Measurements from ENCODE around the gene KIF6. TPM values are rescaled to one million over a fixed set of nuclear protein-coding genes. Genes with fewer than 3 reads are reported as not detected.

KIF6 gene
- total RNA-seq, 1 donor from 2014 or later = 1.0 TPM

DNA sequence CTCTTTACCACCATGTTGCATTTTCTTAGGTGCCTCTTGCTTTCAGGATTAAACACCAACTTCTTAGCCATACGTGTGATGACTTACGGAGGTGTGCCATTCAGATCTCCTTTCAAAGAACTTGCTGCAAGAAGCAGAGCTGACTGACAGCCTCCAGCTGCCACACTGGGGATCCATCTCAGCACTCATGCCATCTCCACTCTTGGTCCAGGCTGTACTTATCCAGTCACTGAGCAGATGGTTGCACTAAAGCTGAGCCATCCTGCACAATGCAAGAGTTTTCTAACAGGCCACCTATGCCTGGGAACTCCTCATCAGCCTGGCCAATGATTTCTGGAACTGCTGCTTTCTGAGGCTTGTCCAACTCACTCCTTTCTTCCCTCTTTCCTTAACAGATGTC is 31.4 kb upstream of the KIF6 start:
- no peak overlapping the region for H3K9ac ChIP-seq (ENCODE audit: low read depth in 1 of 3, low read length in 3 of 3)

DNA sequence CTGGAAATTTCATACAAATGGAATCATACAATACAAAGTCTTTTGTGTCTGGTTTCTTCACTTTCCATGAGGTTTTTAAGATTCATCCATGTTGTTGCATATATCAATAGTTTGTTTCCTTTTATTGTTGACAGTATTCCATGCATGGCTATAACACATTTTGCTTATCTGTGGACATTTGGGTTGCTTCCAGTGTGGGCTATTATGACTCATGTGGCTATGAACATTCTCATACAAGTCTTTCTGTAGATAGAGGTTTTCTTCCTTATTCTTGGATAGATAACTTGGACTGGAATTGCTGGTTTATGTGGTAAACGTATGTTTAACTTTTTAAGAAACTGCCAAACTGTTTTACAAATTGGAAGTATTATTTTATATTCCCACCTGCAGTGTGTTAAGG is 30.0 kb upstream of the KIF6 start:
- H3K9ac ChIP-seq (ENCODE audit: low read depth in 1 of 3, low read length in 3 of 3) = no peak overlapping the region
- no peaks in the 10 kb centered on the region for H3K27me3 ChIP-seq (ENCODE audit: control insufficient read depth in 3 of 3, insufficient read depth in 3 of 3, low read length in 3 of 3)
- H3K36me3 ChIP-seq (ENCODE audit: control insufficient read depth in 3 of 3, insufficient read depth in 3 of 3, low read length in 3 of 3) = no peaks in the 10 kb centered on the region
- no peaks in the 10 kb centered on the region for H3K9me3 ChIP-seq (ENCODE audit: control insufficient read depth in 3 of 3, low read length in 3 of 3)
- H3K27ac ChIP-seq (ENCODE audit: low read depth, low read length) = no peak overlapping the region
- peaks cover 4 to 26% (median 16%) of the 10 kb centered on the region in 3 donors for H3K4me1 ChIP-seq (ENCODE audit: control insufficient read depth in 3 of 3, insufficient read depth in 3 of 3, low read length in 3 of 3)
- no peak overlapping the region for H3K4me3 ChIP-seq (ENCODE audit: low read length in 3 of 3)

More for the DNA sequence above, 31.4 kb upstream of the KIF6 start:
- Histone ChIP-seq H3K4me1 (ENCODE audit: control insufficient read depth in 3 of 3, insufficient read depth in 3 of 3, low read length in 3 of 3) (peaks cover 4 to 26% (median 20%) of the 10 kb centered on the region in 3 donors), H3K36me3 (ENCODE audit: control insufficient read depth in 3 of 3, insufficient read depth in 3 of 3, low read length in 3 of 3) (no peaks in the 10 kb centered on the region), H3K27ac (ENCODE audit: low read depth, low read length) (no peak overlapping the region), H3K9me3 (ENCODE audit: control insufficient read depth in 3 of 3, low read length in 3 of 3) (no peaks in the 10 kb centered on the region), H3K27me3 (ENCODE audit: control insufficient read depth in 3 of 3, insufficient read depth in 3 of 3, low read length in 3 of 3) (no peaks in the 10 kb centered on the region), H3K4me3 (ENCODE audit: low read length in 3 of 3) (no peak overlapping the region)

DNA sequence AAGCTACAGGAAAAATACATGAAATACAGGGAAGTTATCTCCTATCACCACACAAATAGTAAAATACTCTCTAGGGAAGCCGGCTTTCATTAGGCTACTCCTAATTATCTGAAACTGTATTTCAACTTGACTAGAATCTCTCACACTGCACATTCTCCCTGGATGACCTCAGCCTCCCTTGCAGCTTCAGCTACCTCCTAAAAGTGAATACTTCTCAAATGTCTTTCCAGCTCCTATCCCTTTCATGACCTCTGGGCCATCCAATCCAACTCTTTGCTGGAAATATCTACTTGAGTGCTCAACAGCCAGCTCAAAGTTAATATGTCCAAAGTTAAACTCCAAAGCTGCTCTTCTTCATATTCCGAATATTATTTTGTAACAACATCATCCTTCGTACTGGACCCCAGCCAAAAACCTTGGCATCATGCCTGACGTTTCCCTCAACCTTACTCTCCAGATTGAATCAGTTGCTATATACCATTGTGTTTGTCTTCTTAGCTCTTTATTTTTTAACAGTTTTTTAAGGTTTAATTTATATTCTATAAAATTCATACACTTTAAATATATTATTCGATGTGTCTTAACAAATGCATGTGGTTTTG is 29.4 kb upstream of the KIF6 start:
- Histone ChIP-seq H3K9me3 (ENCODE audit: control insufficient read depth in 3 of 3, low read length in 3 of 3) (no peaks in the 10 kb centered on the region), H3K27ac (ENCODE audit: low read depth, low read length) (no peak overlapping the region), H3K4me3 (ENCODE audit: low read length in 3 of 3) (no peak overlapping the region)

DNA sequence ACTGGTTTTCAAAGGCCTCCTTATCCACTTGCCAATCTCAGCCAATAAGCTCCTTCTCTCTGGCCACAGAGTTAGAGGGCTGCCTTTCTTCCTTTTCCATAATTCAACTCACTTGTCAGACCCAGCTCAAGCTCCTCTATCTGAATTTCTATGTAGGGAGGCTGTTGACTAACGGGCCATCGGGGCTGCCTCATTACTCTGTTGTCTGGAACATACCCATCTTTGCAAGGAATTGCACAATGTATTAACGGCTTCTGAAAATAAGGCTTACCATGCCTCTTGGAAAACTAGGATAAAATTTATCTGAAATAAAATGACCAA is 28.5 kb upstream of the KIF6 start:
- Histone ChIP-seq H3K27me3 (ENCODE audit: control insufficient read depth in 3 of 3, insufficient read depth in 3 of 3, low read length in 3 of 3) (no peaks in the 10 kb centered on the region), H3K9ac (ENCODE audit: low read depth in 1 of 3, low read length in 3 of 3) (no peak overlapping the region), H3K4me1 (ENCODE audit: control insufficient read depth in 3 of 3, insufficient read depth in 3 of 3, low read length in 3 of 3) (peaks cover 4 to 18% (median 15%) of the 10 kb centered on the region in 3 donors), H3K9me3 (ENCODE audit: control insufficient read depth in 3 of 3, low read length in 3 of 3) (no peaks in the 10 kb centered on the region), H3K27ac (ENCODE audit: low read depth, low read length) (no peak overlapping the region), H3K36me3 (ENCODE audit: control insufficient read depth in 3 of 3, insufficient read depth in 3 of 3, low read length in 3 of 3) (no peaks in the 10 kb centered on the region), H3K4me3 (ENCODE audit: low read length in 3 of 3) (no peak overlapping the region)

More for the DNA sequence above, 29.4 kb upstream of the KIF6 start:
- Histone ChIP-seq H3K27me3 (ENCODE audit: control insufficient read depth in 3 of 3, insufficient read depth in 3 of 3, low read length in 3 of 3) (no peaks in the 10 kb centered on the region), H3K9ac (ENCODE audit: low read depth in 1 of 3, low read length in 3 of 3) (no peak overlapping the region), H3K36me3 (ENCODE audit: control insufficient read depth in 3 of 3, insufficient read depth in 3 of 3, low read length in 3 of 3) (no peaks in the 10 kb centered on the region), H3K4me1 (ENCODE audit: control insufficient read depth in 3 of 3, insufficient read depth in 3 of 3, low read length in 3 of 3) (peaks cover 4 to 24% (median 15%) of the 10 kb centered on the region in 3 donors)

DNA sequence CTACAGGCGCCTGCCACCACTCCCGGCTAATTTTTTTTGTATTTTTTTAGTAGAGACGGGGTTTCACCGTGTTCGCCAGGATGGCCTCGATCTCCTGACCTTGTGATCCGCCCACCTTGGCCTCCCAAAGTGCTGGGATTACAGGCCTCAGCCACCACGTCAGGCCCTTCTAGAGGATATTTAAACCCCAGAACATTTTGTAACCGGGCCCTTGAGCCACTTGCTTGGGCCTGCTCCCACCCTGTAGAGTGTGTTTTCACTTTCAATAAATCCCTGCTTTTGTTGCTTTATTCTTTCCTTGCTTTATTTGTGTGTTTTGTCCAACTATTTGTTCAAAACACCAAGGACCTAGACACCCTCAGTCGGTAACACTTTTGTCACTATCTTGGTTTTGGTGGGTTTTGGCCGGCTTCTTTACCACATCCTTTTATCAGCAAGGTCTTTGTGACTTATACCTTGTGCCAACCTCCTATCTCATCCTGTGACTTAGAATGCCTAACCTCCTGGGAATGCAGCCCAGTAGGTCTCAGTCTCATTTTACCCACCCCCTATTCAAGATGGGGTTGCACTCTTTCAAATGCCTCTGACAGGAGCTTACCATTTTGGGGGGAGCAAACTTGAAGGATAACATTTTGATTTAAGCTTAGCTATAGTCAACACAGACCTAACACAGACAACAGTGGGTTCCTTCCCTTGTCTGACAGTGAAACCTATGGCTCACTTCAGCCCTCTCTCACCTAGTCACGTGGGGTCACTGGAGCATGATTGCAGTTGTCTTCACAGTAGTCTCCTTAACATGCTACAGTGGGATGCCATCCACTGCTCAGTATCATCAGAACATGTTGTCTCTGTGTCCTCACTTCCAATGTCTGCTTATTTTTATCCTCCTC is 27.9 kb upstream of the KIF6 start:
- Histone ChIP-seq H3K4me3 (ENCODE audit: low read length in 3 of 3) (no peak overlapping the region), H3K27ac (ENCODE audit: low read depth, low read length) (no peak overlapping the region), H3K4me1 (ENCODE audit: control insufficient read depth in 3 of 3, insufficient read depth in 3 of 3, low read length in 3 of 3) (peaks cover 4 to 18% (median 15%) of the 10 kb centered on the region in 3 donors), H3K9me3 (ENCODE audit: control insufficient read depth in 3 of 3, low read length in 3 of 3) (no peaks in the 10 kb centered on the region), H3K27me3 (ENCODE audit: control insufficient read depth in 3 of 3, insufficient read depth in 3 of 3, low read length in 3 of 3) (no peaks in the 10 kb centered on the region), H3K36me3 (ENCODE audit: control insufficient read depth in 3 of 3, insufficient read depth in 3 of 3, low read length in 3 of 3) (no peaks in the 10 kb centered on the region), H3K9ac (ENCODE audit: low read depth in 1 of 3, low read length in 3 of 3) (no peak overlapping the region)

DNA sequence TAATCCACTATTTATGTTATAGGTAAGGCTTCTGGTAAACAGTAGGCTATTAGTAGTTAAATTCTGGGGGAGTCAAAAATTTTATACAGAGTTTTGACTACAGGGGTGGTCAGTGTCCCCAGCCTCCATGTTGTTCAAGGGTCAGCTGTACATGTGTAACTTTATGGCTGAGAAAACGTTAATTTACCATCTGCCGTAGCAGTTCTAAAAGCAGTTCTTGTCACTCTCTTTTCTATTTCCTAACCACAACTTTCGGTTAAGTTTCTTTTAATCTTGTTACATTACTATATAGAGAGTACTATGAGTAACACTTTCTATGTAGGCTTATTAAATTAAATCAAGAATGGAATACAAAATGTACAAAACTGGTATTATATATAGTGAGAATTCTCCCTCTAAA is 21.6 kb upstream of the KIF6 start:
- Histone ChIP-seq H3K27me3 (ENCODE audit: control insufficient read depth in 3 of 3, insufficient read depth in 3 of 3, low read length in 3 of 3) (no peaks in the 10 kb centered on the region), H3K9me3 (ENCODE audit: control insufficient read depth in 3 of 3, low read length in 3 of 3) (no peaks in the 10 kb centered on the region), H3K9ac (ENCODE audit: low read depth in 1 of 3, low read length in 3 of 3) (no peak overlapping the region), H3K4me3 (ENCODE audit: low read length in 3 of 3) (no peak overlapping the region), H3K27ac (ENCODE audit: low read depth, low read length) (no peak overlapping the region), H3K36me3 (ENCODE audit: control insufficient read depth in 3 of 3, insufficient read depth in 3 of 3, low read length in 3 of 3) (no peaks in the 10 kb centered on the region), H3K4me1 (ENCODE audit: control insufficient read depth in 3 of 3, insufficient read depth in 3 of 3, low read length in 3 of 3) (no peaks in the 10 kb centered on the region)

DNA sequence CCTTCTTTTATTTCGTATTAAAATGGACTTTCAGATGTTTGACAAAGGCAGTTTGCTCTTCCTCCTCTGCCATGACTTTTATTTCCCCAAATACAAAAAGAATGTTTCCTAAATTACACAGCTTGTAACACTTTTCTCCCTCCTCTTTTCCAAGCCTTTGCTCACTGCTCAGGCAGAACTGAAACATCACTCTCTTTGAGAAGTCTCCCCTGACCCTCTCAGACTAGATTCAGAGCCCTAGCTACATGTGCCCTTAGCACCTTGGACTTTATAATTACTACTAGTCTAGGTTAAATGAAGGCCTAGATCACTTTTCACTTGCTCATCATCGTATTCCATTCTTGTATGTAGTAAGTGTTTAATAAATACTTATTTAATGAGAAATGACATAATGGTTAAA is 8.5 kb upstream of the KIF6 start:
- H3K9ac ChIP-seq (ENCODE audit: low read depth in 1 of 3, low read length in 3 of 3) = no peak overlapping the region
- H3K27me3 ChIP-seq (ENCODE audit: control insufficient read depth in 3 of 3, insufficient read depth in 3 of 3, low read length in 3 of 3) = no peaks in the 10 kb centered on the region
- H3K36me3 ChIP-seq (ENCODE audit: control insufficient read depth in 3 of 3, insufficient read depth in 3 of 3, low read length in 3 of 3) = no peaks in the 10 kb centered on the region
- H3K4me3 ChIP-seq (ENCODE audit: low read length in 3 of 3) = no peak overlapping the region
- no peak overlapping the region for H3K27ac ChIP-seq (ENCODE audit: low read depth, low read length)
- no peaks in the 10 kb centered on the region for H3K4me1 ChIP-seq (ENCODE audit: control insufficient read depth in 3 of 3, insufficient read depth in 3 of 3, low read length in 3 of 3)
- no peaks in the 10 kb centered on the region for H3K9me3 ChIP-seq (ENCODE audit: control insufficient read depth in 3 of 3, low read length in 3 of 3)

DNA sequence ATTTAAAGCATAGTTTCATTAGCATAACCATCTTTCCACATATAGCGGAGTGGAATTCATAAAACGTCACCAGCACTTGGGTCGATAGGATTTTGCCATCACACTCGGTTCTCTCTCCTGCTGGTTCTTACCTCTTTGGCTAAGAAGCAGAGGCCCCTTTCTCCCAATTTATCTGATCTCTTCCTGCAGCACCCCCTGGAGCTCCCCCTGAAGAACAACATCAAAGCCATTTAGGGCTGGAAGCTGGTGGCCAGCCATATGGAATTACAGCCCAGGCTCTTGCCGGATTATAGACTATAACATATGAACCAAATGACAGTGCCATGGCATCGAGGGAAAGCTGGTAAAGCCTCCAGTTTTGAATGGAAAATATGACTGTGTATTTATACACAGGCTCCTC is 6.4 kb upstream of the KIF6 start:
- no peaks in the 10 kb centered on the region for H3K36me3 ChIP-seq (ENCODE audit: control insufficient read depth in 3 of 3, insufficient read depth in 3 of 3, low read length in 3 of 3)
- H3K27me3 ChIP-seq (ENCODE audit: control insufficient read depth in 3 of 3, insufficient read depth in 3 of 3, low read length in 3 of 3) = no peaks in the 10 kb centered on the region
- H3K9me3 ChIP-seq (ENCODE audit: control insufficient read depth in 3 of 3, low read length in 3 of 3) = no peaks in the 10 kb centered on the region
- no peaks in the 10 kb centered on the region for H3K4me1 ChIP-seq (ENCODE audit: control insufficient read depth in 3 of 3, insufficient read depth in 3 of 3, low read length in 3 of 3)
- no peak overlapping the region for H3K9ac ChIP-seq (ENCODE audit: low read depth in 1 of 3, low read length in 3 of 3)
- H3K4me3 ChIP-seq (ENCODE audit: low read length in 3 of 3) = no peak overlapping the region
- no peak overlapping the region for H3K27ac ChIP-seq (ENCODE audit: low read depth, low read length)

DNA sequence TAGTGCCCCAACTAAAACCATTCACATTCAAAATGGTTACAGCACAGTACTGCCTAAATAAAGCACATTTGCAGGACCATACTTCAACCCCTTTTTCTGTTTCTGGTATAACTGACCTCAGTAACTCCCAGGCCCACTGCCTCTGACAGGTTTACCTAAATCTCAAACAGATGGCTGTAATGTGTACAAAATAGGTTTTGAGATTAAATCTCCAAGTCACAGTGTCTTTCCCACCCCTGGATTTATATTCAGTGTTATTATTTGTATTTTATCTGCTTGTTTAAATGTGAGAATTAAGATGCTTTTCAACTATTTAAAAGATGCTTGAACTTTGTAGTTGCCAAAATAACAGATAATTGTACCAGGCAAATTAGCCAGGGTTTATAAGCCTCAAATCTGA is 4.7 kb upstream of the KIF6 start:
- no peak overlapping the region for H3K4me3 ChIP-seq (ENCODE audit: low read length in 3 of 3)
- no peak overlapping the region for H3K27ac ChIP-seq (ENCODE audit: low read depth, low read length)
- H3K9ac ChIP-seq (ENCODE audit: low read depth in 1 of 3, low read length in 3 of 3) = no peak overlapping the region
- no peaks in the 10 kb centered on the region for H3K36me3 ChIP-seq (ENCODE audit: control insufficient read depth in 3 of 3, insufficient read depth in 3 of 3, low read length in 3 of 3)
- H3K9me3 ChIP-seq (ENCODE audit: control insufficient read depth in 3 of 3, low read length in 3 of 3) = no peaks in the 10 kb centered on the region
- H3K4me1 ChIP-seq (ENCODE audit: control insufficient read depth in 3 of 3, insufficient read depth in 3 of 3, low read length in 3 of 3) = peaks cover 0 to 2% (median 0%) of the 10 kb centered on the region in 3 donors
- no peaks in the 10 kb centered on the region for H3K27me3 ChIP-seq (ENCODE audit: control insufficient read depth in 3 of 3, insufficient read depth in 3 of 3, low read length in 3 of 3)

DNA sequence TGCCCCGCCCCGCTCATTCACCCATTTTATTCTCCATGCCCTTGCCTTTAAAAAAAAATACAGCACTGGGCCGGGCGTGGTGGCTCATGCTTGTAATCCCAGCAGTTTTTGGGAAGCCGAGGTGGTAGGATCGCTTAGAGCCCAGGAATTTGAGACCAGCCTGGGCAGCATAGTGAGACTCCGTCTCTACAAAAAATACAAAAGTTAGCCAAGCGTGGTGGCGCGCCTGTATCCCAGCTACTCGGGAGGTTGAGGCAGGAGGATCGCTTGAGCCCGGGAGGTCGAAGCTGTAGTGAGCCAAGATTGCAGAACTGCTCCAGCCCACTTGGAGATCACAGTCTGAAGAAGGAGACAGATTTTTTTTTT is 407 bp upstream of the KIF6 start:
- peak overlapping the region; percentile 87 to 89 (median 89) for H3K4me3 ChIP-seq (ENCODE audit: low read length in 3 of 3)
- H3K4me1 ChIP-seq (ENCODE audit: control insufficient read depth in 3 of 3, insufficient read depth in 3 of 3, low read length in 3 of 3) = peaks cover 0 to 5% (median 4%) of the 10 kb centered on the region in 3 donors
- H3K27ac ChIP-seq (ENCODE audit: low read depth, low read length) = no peak overlapping the region
- H3K27me3 ChIP-seq (ENCODE audit: control insufficient read depth in 3 of 3, insufficient read depth in 3 of 3, low read length in 3 of 3) = no peaks in the 10 kb centered on the region
- peak overlapping the region; percentile 43 to 80 (median 64) for H3K9ac ChIP-seq (ENCODE audit: low read depth in 1 of 3, low read length in 3 of 3)
- no peaks in the 10 kb centered on the region for H3K36me3 ChIP-seq (ENCODE audit: control insufficient read depth in 3 of 3, insufficient read depth in 3 of 3, low read length in 3 of 3)
- no peaks in the 10 kb centered on the region for H3K9me3 ChIP-seq (ENCODE audit: control insufficient read depth in 3 of 3, low read length in 3 of 3)

Measured in skeletal muscle tissue (tissue), 4 donors.